Measurements from ENCODE around the gene PHACTR3.

- TF ChIP-seq POLR2A (IDR thresholded peaks at IDR 0.05) (no peak), CTCF (IDR thresholded peaks at IDR 0.05) (no peak)
Observed at GRCh38 chr20:59809630-59810448, 205.5 kb downstream of the PHACTR3 start.

Data from right lobe of liver (tissue), 4 donors.